HG03066 (cell line): ENCODE measurements around the gene DDI2.
A peak's percentile ranks its signal among the peaks of the same experiment; 100 is the strongest.

Experiments used
- ATAC-seq: cut with Tn5 transposase; IDR thresholded peaks from one replicate; pipeline ENCODE4 v1.9.1; 2021; ENCODE audit warnings: low read depth; ENCODE audit not compliant: unreplicated experiment

Gene DDI2

DNA sequence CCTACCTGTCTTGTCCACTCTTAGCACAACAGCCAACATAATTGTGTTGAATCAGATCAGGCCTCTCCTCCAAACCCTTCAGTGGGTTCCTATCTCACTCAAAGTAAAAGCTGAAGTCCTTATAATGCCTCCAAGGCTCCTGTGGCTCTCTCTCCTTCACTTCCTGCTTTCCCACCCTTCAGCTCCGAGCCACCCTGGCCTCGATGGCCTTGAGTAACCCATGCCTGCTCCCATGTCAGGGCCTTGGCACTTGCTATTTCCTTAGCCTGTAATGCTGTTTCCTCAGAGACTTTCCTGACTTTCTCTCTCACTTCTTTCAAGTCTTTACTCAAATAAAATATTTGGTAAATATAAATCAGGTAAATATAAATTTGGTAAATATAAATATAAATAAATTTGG, 58.8 kb downstream of the DDI2 start:
- ATAC-seq = no peak

- ATAC-seq = no peak
These were observed 59.7 kb downstream of the DDI2 start for GRCh38 chr1:15676688-15677661.

DNA sequence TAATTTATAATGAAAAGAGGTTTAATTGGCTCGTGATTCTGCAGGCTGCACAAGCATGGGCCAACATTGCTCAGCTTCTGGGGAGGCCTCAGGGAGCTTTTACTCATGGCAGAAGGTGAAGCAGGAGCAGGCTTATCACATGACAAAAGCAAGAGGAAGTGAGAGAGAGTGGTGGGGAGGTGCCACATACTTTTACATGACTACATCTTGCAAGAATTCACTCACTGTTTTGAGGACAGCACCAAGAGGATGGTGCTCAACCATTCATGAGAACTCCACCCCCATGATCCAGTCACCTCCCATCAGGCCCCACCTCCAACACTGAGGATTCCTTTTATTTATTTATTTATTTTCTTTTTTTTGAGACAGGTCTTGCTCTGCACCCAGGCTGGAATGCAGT, 61.3 kb downstream of the DDI2 start:
- ATAC-seq = no peak

GRCh38 chr1:15680131-15680530, 62.9 kb downstream of the DDI2 start:
- ATAC-seq = no peak

- ATAC-seq = no peak
These were observed 63.5 kb downstream of the DDI2 start for GRCh38 chr1:15680561-15681348.

DNA sequence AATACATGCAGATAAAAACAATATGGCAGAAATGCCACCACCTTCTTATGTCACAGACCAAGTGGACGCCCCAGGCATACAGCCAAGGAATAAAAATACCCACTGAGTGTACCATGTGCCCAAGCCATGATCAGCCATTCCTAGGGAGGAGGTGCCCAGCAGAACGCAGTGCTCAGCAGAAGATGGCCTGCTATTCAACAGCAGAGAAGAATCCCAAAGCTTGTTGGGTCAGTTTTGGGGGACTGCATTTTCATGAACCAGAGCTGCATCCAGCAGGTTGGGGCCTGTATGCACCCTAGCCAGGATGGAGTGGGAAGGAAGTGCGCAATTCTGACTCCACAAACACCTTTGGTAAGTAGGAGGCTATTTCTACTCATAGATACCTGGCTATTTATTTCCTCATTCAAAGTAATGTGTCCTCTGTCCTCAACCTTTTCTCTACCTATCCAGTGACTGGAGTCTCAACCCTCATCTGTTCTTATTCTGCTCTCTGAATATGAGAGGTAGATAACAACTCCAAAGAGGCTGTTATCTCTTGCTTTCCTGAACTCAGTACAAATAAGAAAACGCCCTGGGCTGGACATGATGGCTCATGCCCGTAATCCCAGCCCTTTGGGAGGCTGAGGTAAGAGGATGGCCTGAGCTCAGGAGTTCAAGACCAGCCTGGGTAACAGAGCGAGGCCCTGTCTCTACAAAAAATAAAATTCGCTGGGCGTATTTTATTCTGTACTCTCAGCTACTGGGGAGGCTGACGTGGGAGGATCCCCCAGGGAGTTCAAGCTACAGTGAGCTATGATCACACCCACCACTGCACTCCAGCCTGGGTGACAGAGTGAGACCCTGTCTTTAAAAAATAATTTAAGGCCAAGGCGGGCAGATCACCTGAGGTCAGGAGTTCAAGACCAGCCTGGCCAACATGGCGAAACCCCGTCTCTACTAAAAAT, 64.4 kb downstream of the DDI2 start:
- ATAC-seq = no peak

DNA sequence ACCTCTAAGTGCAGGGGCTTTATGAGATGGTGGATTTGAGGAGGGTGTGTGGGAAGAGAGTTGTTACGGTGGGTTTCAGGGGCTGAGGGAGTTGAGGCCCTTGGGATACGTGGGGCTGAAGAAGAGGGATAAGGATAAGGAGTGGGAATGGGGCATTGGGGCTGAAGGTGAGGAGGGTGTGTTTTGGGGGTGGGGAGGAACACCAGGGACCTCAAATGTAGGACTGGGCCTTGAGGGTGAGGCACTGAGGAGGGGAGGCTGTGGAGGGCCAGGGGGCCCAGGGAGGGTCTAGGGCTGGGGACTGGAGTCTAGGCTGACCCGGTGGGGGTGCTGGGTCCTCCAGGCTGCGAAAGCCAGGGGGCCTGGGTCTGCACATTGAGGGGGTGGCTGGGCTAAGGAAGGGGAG, 65.7 kb downstream of the DDI2 start:
- ATAC-seq = no peak

- ATAC-seq = no peak
These were observed 66.2 kb downstream of the DDI2 start for GRCh38 chr1:15683345-15684039.

DNA sequence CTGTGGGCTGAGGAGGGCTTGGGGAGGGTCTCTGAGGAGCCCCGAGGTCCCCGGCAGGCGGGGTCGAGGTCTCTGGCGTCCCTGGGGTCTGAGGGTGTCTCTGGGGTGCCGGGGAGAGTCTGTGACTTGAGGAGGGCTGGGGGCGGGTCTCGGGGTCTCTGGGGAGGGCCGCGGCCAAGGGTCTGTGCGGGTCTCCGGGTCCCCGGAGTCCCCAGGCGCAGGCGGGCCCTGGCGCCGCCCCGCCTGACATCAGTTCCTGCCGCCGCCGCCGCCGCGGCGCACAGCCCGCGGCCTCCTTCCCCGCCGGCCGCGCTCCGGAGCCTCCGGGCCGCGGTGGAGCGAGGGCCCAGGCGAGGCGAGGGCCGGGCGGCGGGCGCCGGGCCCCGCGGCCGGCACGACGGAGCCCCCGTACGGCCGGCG, 66.8 kb downstream of the DDI2 start, which contains the start of gene PLEKHM2:
PLEKHM2 (plus strand) TSS at position 279 of the 420 bp plus-strand sequence. CDS start 239 bp downstream, outside the sequence.
- ATAC-seq = peak; percentile 47

- peak; percentile 18 for ATAC-seq
These were observed 67.4 kb downstream of the DDI2 start for GRCh38 chr1:15684468-15685291.

GRCh38 chr1:15685820-15686219, 68.6 kb downstream of the DDI2 start:
- no peak for ATAC-seq

- ATAC-seq = no peak
These were observed 70.2 kb downstream of the DDI2 start for GRCh38 chr1:15687446-15687845.

DNA sequence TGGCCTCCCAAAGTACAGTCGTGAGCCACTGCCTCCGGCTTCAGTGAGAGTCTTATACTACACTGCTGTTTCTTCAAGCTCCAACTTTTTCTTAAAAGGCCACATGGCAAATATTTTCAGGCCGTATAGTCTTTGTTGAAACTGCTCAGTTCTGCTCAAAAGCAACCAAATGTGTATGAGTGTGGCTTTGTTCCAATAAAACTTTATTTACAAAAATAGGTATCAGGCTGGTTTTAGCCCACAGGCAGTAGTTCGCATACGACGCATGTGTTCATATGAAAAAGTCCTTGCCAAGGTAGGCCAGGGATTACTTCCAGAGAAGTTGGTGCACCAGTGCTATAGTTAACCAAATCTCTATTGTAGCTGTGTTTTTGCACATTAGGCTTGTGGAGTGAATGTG, 73.1 kb downstream of the DDI2 start:
- ATAC-seq = no peak

DNA sequence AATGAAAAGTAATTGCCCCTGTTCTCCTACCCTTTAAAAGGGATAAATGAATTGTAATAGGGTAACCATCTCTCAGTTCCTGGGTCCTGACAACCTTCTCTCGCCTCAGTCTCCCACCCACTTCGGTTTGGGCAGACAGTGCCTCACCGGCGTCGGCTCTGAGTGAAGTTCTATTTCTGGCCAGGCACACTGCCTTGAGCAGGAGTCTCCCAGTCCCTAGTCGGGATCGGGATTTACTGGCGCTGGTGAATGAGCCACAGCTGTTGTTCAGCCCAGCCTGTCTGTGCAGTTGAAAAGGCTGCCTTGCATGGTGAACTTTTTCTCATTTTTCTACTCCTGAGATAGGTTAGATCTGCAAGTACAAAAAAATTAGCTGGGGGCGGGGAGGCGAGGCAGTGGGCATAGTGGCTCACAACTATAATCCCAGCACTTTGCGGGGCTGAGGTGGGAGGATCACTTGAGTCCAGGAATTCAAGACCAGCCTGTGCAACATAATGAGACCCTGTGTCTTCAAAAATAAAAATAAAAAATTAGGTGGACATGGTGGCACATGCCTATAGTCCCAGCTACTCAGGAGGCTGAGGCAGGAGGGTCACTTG, 74.3 kb downstream of the DDI2 start:
- ATAC-seq = no peak

DNA sequence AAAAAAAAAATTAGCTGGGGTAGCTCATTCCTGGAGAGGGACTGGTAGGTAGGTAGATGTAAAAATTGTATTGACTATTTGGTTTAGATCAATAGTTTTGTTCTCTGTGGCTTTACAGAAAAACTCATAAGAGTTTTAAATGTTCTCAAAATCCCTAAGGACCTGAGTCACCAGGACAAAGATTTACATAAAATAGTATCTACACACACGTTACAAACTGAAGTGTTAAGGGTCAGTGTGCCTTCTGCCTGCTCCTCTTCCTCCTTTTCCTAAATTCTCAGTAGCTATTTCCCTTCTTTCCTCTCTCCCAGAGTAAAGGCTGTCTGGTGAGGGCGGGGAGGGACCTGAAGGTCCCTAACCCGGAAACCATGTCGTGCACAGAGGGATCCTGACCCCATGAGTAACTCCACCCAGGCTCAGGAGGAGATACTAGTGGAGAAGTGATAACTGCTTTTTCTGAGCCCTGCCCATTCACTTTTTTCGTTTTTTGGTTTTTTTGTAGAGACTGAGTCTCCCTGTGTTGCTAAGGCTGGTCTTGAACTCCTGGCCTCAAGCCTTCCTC, 74.9 kb downstream of the DDI2 start:
- ATAC-seq = no peak

DNA sequence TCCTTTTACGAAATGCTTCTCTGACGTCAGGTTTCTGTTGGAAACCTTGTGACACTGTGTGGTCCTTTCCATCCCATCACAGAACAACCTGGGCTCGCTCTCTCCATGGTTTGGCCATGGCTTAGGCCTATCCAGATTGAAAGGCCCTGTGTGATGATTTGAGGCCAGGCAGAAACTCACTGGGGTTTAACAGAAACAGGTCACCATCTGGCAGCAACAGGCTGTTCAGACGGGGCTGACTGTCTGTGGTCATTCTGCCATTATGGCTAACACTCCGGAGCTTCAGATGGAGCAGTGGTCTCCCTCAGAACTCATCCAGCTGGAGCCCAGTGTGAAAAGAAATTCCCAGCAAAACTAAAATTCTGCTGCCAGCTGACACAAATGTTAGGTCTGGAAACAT, 76.1 kb downstream of the DDI2 start:
- ATAC-seq = no peak

GRCh38 chr1:15696956-15697521, 79.8 kb downstream of the DDI2 start:
- ATAC-seq = peak; percentile 94

DNA sequence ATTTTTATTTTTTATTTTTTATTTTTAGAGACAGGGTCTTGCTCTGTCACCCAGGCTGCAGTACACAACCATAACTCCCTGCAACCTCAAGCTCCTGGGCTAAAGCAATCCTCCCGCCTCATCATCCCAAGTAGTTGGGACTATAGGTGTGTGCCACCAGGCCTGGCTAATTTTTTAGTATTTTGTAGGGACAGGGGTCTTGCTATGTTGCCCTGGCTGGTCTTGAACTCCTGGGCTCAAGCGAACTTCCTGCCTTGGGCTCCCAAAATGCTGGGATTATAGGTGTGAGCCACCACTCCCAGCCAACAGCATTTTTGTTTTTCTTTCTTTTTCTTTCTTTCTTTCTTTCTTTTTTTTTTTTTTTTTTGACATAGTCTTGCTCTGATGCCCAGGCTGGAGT, 80.9 kb downstream of the DDI2 start:
- ATAC-seq = no peak
